Myocyte (in vitro differentiated cells): ENCODE data around the gene CCDC158. TPM values are rescaled to one million over a fixed set of nuclear protein-coding genes. Genes with fewer than 3 reads are reported as not detected.
"Not testable (repeated sequence)": the region's sequence is repeated elsewhere in the genome, so short reads cannot be mapped to it uniquely, and the experiment has no call there.

Experiments used
- DNase-seq: peaks from one replicate; pipeline ENCODE4 v3.0.0-alpha.2; 2012; ENCODE audit warnings: low read depth
- total RNA-seq: library from RNA; depleted of rRNA; stranded (reverse); fragments of >200 nt; gene quantifications from 2 replicates; pipeline ENCODE4 v1.2.3, GENCODE V29; 2014

Gene CCDC158
- total RNA-seq, 1 donor from 2014 or later: not detected

DNA sequence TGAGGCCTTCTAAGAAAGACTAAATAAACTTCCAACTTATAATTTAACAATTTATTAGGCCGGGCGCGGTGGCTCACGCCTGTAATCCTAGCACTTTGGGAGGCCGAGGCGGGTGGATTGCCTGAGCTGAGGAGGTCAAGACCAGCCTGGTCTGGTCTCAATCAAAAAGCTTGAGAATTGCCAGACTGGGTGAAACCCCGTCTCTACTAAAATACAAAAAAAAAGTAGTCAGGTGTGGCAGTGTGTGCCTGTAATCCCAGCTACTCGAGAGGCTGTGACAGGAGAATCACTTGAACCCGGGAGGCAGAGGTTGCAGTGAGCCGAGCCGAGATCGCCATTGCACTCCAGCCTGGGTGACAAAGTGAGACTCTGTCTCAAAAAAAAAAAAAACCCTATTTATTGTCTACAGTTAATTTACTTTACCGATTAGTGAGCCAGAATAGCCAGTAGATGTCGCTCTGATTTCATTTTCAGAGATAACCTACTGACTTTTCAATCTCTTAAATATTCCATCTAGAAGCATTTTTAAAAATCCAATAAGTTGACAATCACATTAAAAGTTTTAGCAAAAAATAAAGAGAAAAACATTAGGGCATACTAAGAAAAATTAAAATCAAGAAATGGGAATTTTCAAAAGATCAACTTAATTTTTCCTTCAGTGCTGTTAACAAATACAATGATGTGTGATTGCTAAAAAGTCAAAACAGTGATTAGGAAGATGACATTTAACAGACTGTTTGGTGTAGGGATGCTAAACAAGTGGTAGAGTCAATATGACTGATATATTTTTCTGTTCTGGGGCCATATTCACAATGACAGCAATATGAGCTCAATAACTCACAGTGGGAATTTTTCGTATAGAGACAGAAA is 9.8 kb upstream of the CCDC158 start:
- DNase-seq: peak; percentile 67

DNA sequence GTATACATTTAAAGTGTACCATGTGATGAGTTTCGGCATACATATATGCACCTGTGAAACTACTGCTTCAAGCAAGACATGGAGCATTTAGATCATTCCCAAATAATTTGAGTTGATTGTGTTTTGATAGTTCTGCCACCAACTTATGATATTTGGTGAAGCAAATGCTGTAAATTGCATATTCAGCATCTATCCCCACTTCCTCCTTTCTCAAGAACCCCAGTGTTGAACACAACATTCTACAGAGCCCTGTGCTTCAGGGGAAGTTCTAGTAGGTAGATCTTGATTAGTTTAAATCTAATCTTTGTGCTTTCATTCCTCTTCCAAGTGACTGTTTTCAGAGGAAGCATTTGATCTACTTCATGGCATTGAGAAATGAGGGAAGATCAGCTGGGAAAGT is 8.7 kb upstream of the CCDC158 start:
- no peak for DNase-seq

GRCh38 chr4:76426272-76426671 is 5.3 kb upstream of the CCDC158 start:
- no peak for DNase-seq

GRCh38 chr4:76423159-76423558 is 2.2 kb upstream of the CCDC158 start:
- DNase-seq: not testable (repeated sequence)

- no peak for DNase-seq
These were observed 666 bp downstream of the CCDC158 start for GRCh38 chr4:76420188-76420761.

GRCh38 chr4:76410636-76411035 is 10.3 kb downstream of the CCDC158 start:
- DNase-seq: no peak

DNA sequence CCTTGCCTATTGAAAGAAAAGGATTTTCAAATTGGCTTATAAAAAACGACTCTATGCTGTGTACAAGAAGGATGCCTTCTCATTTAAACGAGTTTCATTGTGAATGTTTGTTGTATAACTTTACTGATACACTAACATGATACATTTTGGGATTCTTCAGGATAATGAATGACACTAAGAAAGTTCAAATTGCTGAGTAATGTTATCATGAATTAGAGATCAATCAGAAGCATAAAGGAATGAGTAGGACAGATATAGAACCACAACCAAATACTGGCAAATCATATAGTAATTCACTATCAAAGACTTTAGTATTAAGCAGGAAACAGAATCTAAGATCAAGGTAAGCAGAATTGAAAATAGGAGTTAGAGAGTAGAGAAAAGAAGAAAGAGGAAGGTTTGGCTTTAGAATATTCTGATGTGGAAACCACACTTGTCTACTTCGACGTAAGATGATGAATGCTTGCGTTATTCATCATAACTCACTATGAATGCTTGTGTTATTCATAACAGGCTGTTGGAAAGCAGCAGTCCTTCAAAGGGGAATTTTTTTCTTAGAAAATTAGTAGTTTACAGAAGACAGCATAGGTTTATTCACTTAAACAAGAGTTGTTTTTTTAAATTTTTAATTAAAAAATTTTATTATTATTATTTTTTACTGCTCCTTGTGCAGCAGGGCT is 13.4 kb downstream of the CCDC158 start:
- no peak for DNase-seq

GRCh38 chr4:76406081-76406480 is 14.9 kb downstream of the CCDC158 start:
- no peak for DNase-seq

- no peak for DNase-seq
These were observed 19.3 kb downstream of the CCDC158 start for GRCh38 chr4:76401654-76402053.

DNA sequence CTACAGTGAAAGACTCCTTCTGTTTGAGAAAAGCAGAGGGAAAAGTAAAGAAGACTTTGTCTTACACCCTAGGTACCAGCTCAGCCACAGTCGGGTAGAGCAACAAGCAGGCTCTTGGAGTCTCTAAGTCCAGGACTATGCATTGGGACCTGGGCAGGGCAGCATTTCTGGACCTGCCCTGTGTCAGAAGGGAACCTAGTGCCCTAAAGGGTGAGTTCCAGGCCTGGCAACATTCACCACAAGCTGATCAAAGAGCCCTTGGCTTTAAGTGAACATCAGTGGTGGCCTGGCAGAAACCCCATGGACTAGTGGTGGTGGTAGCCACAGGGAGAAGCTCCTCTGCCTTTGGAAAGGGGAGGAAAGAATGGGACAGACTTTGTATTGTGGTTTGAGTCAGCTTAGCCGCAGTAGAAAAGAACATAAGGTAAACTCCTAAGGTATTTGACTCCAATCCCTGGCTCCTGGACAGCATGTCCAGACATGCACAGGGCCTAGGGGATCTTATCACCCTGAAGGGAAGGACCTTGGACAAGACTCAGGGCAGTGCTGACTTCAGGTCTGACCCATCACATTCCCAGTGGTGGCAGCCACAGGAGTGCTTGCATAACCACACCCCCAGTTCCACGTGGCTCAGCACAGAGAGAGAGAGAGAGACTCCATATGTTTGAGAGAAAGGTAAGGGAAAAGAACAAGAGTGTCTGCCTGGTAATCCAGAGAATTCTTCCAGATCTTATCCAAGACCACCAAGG is 32.6 kb downstream of the CCDC158 start:
- no peak for DNase-seq

DNA sequence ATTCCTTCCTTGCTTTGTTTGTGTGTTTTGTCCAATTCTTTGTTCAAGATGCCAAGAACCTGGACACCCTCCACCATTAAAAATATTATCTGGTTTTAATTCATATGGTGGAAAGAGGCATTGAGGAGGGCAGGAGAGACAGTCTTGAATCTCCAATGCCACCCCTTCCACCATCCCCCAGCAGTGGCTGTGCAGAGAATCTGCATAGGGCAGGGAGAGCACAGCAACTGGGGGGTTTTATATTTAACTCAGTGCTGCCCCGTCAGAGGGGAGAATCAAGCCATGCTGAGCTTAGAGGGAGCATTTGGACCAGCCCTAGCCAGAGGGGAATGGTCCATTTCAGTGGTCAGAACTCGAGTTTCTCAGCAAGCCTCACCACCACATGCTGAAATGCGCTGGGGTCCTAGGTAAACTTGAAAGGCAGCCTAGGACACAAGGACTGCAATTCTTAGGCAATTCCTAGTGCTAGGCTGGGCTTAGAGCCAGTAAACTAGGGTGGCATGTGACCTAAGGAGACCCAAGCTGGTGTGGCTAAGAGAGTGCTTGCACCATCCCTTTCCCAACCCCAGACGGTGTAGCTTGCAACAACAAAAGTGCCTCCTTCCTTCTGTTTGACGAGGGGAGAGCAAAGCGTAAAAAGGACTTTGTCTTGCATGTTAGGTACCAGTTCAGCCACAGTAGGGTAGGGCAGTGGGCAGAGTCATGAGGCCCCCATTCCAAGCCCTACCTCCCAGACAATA is 34.2 kb downstream of the CCDC158 start:
- DNase-seq: no peak

GRCh38 chr4:76385974-76386373 is 35.0 kb downstream of the CCDC158 start:
- no peak for DNase-seq

GRCh38 chr4:76384052-76384451 is 36.9 kb downstream of the CCDC158 start:
- no peak for DNase-seq

GRCh38 chr4:76383001-76383400 is 37.9 kb downstream of the CCDC158 start:
- no peak for DNase-seq

- no peak for DNase-seq
These were observed 39.0 kb downstream of the CCDC158 start for GRCh38 chr4:76381986-76382385.

DNA sequence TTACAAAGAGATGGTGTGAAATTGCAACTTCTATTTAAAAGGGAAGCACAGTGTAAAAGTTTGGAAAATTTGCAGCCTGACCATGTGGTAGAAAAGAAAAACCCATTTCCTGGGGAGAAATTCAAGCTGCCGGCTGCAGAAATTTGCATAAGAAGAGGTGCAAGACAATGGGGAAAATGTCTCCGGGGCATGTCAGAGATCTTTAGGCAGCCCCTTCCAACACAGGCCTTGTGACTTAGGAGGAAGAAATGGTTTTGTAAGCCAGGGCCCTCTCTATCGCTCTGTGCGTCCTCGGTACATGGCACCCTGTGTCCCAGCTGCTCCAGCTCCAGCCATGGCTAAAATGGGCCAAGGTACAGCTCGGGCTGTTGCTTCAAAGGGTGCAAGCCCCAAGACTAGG is 40.4 kb downstream of the CCDC158 start:
- DNase-seq: no peak

- DNase-seq: peak; percentile 37
These were observed 43.0 kb downstream of the CCDC158 start for GRCh38 chr4:76377911-76378310.

- DNase-seq: no peak
These were observed 43.5 kb downstream of the CCDC158 start for GRCh38 chr4:76377481-76377901.

- DNase-seq: no peak
These were observed 44.4 kb downstream of the CCDC158 start for GRCh38 chr4:76376534-76376933.

DNA sequence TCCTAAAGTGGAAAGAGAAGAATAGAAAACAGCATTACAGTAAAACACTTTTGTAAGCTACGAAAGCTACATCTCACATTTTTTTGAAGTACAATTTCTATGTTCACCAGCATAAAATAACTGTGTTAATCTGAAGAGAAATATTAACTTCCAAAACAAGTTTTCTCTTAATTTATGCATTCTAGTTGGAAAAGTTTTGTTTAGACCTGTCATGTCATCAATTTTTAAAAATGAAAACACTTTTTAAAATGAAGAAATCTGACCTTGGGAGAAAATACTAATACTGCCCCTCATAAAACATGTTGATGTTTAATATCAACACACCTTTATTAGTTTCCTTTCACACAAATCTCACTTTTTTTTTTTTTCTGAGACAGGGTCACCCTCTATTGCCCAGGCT is 45.2 kb downstream of the CCDC158 start:
- no peak for DNase-seq

- no peak for DNase-seq
These were observed 46.1 kb downstream of the CCDC158 start for GRCh38 chr4:76374798-76375197.
